NCI-H226 (cell line): Measurements from ENCODE around the gene PRPF8.
"Not testable (repeated sequence)": the region's sequence is repeated elsewhere in the genome, so short reads cannot be mapped to it uniquely, and the experiment has no call there.

Experiments
- DNase-seq: peaks from one replicate; pipeline ENCODE4 v3.0.0-alpha.2; 2015

Gene PRPF8

GRCh38 chr17:1684378-1685189 is at the start of gene PRPF8:
PRPF8 (minus strand) TSS chr17:1684867; CDS start chr17:1684571, 296 bp downstream.
- peak; percentile 95 for DNase-seq

- DNase-seq, result no peak
These were observed 49.1 kb upstream of the PRPF8 start for GRCh38 chr17:1733759-1734158.

GRCh38 chr17:1732833-1733321 is 48.2 kb upstream of the PRPF8 start:
- DNase-seq, result no peak

GRCh38 chr17:1732241-1732832 is 47.7 kb upstream of the PRPF8 start:
- no peak for DNase-seq

- DNase-seq, result no peak
These were observed 46.5 kb upstream of the PRPF8 start for GRCh38 chr17:1731194-1731506.

GRCh38 chr17:1730326-1731193 is 45.9 kb upstream of the PRPF8 start:
- DNase-seq, result no peak

GRCh38 chr17:1729966-1730325 is 45.3 kb upstream of the PRPF8 start:
- DNase-seq, result no peak

- no peak for DNase-seq
These were observed 43.4 kb upstream of the PRPF8 start for GRCh38 chr17:1727876-1728630.

GRCh38 chr17:1727258-1727789 is 42.7 kb upstream of the PRPF8 start:
- DNase-seq, result no peak

GRCh38 chr17:1726626-1727257 is 42.1 kb upstream of the PRPF8 start:
- DNase-seq, result no peak

- no peak for DNase-seq
These were observed 41.2 kb upstream of the PRPF8 start for GRCh38 chr17:1725642-1726511.

- DNase-seq, result peak; percentile 31
These were observed 40.4 kb upstream of the PRPF8 start for GRCh38 chr17:1724869-1725641.

- DNase-seq, result peak; percentile 77
These were observed 39.7 kb upstream of the PRPF8 start, which contains the start of gene WDR81 for GRCh38 chr17:1724351-1724868. WDR81 (plus strand) TSS chr17:1724704; CDS start chr17:1724960, 256 bp downstream.

GRCh38 chr17:1722022-1722421 is 37.4 kb upstream of the PRPF8 start:
- not testable (repeated sequence) for DNase-seq

- DNase-seq, result no peak
These were observed 36.3 kb upstream of the PRPF8 start for GRCh38 chr17:1720856-1721386.

GRCh38 chr17:1718362-1719165 is 33.9 kb upstream of the PRPF8 start:
- DNase-seq, result no peak

GRCh38 chr17:1716912-1717695 is 32.4 kb upstream of the PRPF8 start:
- peak; percentile 99 for DNase-seq
